ENCODE measurements around the gene OSTN.
"Not testable (repeated sequence)": the region's sequence is repeated elsewhere in the genome, so short reads cannot be mapped to it uniquely, and the experiment has no call there.

The OSTN gene

GRCh38 chr3:191198932-191199331 lies at the start of gene OSTN:
Gene OSTN, plus strand, starts transcription at chr3:191199241. Its CDS starts 13,292 bp downstream, at chr3:191212533.
- in situ Hi-C loops (cut with MboI; ENCODE audit: low sequenced_read_pairs): no loop called here

GRCh38 chr3:191151653-191152052 lies 47.4 kb upstream of the OSTN start:
- in situ Hi-C loops (cut with MboI; ENCODE audit: low sequenced_read_pairs): no loop called here

GRCh38 chr3:191154827-191155226 lies 44.2 kb upstream of the OSTN start:
- in situ Hi-C loops (cut with MboI; ENCODE audit: low sequenced_read_pairs): no loop called here

- in situ Hi-C loops (cut with MboI; ENCODE audit: low sequenced_read_pairs): no loop called here
Observed at GRCh38 chr3:191158247-191158646, 40.8 kb upstream of the OSTN start.

- in situ Hi-C loops (cut with MboI; ENCODE audit: low sequenced_read_pairs): no loop called here
Observed at GRCh38 chr3:191158815-191159214, 40.2 kb upstream of the OSTN start.

- in situ Hi-C loops (cut with MboI; ENCODE audit: low sequenced_read_pairs): no loop called here
Observed at GRCh38 chr3:191165802-191166201, 33.2 kb upstream of the OSTN start.

- in situ Hi-C loops (cut with MboI; ENCODE audit: low sequenced_read_pairs): no loop called here
Observed at GRCh38 chr3:191166368-191166767, 32.7 kb upstream of the OSTN start.

- in situ Hi-C loops (cut with MboI; ENCODE audit: low sequenced_read_pairs): no loop called here
Observed at GRCh38 chr3:191169566-191169965, 29.5 kb upstream of the OSTN start.

GRCh38 chr3:191170097-191170496 lies 28.9 kb upstream of the OSTN start:
- in situ Hi-C loops (cut with MboI; ENCODE audit: low sequenced_read_pairs): no loop called here

GRCh38 chr3:191175102-191175501 lies 23.9 kb upstream of the OSTN start:
- in situ Hi-C loops (cut with MboI; ENCODE audit: low sequenced_read_pairs): no loop called here

GRCh38 chr3:191176038-191176785 lies 22.8 kb upstream of the OSTN start:
- in situ Hi-C loops (cut with MboI; ENCODE audit: low sequenced_read_pairs): no loop called here

- in situ Hi-C loops (cut with MboI; ENCODE audit: low sequenced_read_pairs): not testable (repeated sequence)
Observed at GRCh38 chr3:191185382-191185781, 13.7 kb upstream of the OSTN start.

- in situ Hi-C loops (cut with MboI; ENCODE audit: low sequenced_read_pairs): not testable (repeated sequence)
Observed at GRCh38 chr3:191188246-191188645, 10.8 kb upstream of the OSTN start.

- in situ Hi-C loops (cut with MboI; ENCODE audit: low sequenced_read_pairs): not testable (repeated sequence)
Observed at GRCh38 chr3:191192270-191192669, 6.8 kb upstream of the OSTN start.

- in situ Hi-C loops (cut with MboI; ENCODE audit: low sequenced_read_pairs): no loop called here
Observed at GRCh38 chr3:191192941-191193340, 6.1 kb upstream of the OSTN start.

GRCh38 chr3:191197761-191198306 lies 1.2 kb upstream of the OSTN start:
- in situ Hi-C loops (cut with MboI; ENCODE audit: low sequenced_read_pairs): no loop called here

- in situ Hi-C loops (cut with MboI; ENCODE audit: low sequenced_read_pairs): no loop called here
Observed at GRCh38 chr3:191198480-191198879, 561 bp upstream of the OSTN start.

GRCh38 chr3:191210032-191210431 lies 11.0 kb downstream of the OSTN start:
- in situ Hi-C loops (cut with MboI; ENCODE audit: low sequenced_read_pairs): no loop called here

GRCh38 chr3:191216510-191216909 lies 17.5 kb downstream of the OSTN start:
- in situ Hi-C loops (cut with MboI; ENCODE audit: low sequenced_read_pairs): no loop called here

GRCh38 chr3:191217301-191217700 lies 18.3 kb downstream of the OSTN start:
- in situ Hi-C loops (cut with MboI; ENCODE audit: low sequenced_read_pairs): no loop called here

- in situ Hi-C loops (cut with MboI; ENCODE audit: low sequenced_read_pairs): no loop called here
Observed at GRCh38 chr3:191220908-191221307, 21.9 kb downstream of the OSTN start.

GRCh38 chr3:191221638-191222037 lies 22.6 kb downstream of the OSTN start:
- in situ Hi-C loops (cut with MboI; ENCODE audit: low sequenced_read_pairs): no loop called here

- in situ Hi-C loops (cut with MboI; ENCODE audit: low sequenced_read_pairs): no loop called here
Observed at GRCh38 chr3:191227541-191227940, 28.5 kb downstream of the OSTN start.
